ENCODE data around the gene MTX2.
"Not testable (repeated sequence)": the region's sequence is repeated elsewhere in the genome, so short reads cannot be mapped to it uniquely, and the experiment has no call there.

Gene MTX2

DNA sequence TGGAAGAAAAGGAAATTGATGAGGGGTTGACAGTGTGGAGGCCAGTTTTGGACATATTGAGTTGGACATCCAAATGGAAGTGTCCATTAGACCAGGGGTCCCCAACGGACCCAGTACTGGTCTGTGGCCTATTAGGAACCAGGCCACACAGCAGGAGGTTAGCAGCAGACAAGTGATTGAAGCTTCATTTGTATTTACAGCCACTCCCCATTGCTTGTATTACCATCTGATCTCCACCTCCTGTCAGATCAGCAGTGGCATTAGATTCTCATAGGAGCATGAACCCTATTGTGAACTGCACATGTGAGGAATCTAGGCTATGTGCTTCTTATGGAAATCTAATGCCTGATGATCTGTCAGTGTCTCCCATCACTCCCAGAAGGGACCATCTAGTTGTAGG, 99.1 kb downstream of the MTX2 start:
- DNase-seq (ENCODE audit: low spot score): no peak
- TF ChIP-seq, protein P1, sequence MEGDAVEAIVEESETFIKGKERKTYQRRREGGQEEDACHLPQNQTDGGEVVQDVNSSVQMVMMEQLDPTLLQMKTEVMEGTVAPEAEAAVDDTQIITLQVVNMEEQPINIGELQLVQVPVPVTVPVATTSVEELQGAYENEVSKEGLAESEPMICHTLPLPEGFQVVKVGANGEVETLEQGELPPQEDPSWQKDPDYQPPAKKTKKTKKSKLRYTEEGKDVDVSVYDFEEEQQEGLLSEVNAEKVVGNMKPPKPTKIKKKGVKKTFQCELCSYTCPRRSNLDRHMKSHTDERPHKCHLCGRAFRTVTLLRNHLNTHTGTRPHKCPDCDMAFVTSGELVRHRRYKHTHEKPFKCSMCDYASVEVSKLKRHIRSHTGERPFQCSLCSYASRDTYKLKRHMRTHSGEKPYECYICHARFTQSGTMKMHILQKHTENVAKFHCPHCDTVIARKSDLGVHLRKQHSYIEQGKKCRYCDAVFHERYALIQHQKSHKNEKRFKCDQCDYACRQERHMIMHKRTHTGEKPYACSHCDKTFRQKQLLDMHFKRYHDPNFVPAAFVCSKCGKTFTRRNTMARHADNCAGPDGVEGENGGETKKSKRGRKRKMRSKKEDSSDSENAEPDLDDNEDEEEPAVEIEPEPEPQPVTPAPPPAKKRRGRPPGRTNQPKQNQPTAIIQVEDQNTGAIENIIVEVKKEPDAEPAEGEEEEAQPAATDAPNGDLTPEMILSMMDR (IDR thresholded peaks at IDR 0.05; ENCODE audit: extremely low read depth, missing control alignments): no peak

DNA sequence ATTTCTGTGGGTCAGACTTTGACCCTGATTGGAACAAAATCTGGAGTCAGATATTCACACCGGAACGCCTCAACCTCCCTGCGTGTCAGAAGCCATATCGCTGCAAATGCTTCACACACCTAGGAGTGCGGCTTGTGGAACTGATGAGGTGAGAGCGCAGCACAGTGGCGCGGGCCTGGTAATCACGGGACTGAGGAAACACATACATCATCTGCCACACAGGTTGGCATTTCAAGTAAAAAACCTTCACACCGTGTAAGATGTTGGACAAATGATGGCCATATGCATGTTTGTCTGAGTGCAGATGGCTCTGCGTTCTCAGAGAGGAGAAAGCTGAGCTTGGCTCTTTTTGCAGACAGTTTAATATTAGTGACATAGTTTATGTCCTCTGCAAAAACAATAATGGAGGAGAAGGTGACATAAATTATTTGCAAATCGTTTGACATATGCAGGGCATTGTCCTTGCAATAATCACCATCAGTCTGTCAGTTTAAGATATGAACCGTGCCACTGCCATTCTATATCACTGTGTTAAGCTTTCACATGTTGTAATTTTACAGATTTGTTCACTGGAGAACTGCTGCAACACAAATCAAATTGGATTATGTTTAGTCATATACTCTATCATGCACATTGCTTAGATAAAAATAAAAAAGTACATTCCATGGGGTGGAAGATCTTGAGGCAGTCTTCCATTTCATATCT, 101.4 kb downstream of the MTX2 start:
- TF ChIP-seq, protein P1 (IDR thresholded peaks at IDR 0.05; ENCODE audit: extremely low read depth, missing control alignments): no peak
- DNase-seq (ENCODE audit: low spot score): no peak

DNA sequence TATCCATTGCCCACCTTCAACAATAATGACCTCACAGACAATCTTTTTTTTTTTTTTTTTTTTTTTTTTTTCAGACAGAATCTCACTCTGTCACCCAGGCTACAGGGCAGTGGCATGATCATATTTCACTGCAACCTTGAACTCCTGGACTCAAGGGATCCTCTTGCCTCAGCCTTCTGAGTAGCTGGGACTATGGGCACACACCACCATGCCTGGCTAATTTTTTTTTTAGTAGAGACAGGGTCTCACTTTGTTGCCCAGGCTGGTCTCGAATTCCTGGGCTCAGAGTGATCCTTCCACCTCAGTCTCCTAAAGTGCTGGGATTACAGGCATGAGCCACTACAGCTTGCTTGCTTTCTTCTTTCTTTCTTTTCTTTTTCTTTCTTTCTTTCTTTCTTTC, 103.9 kb downstream of the MTX2 start:
- not testable (repeated sequence) for DNase-seq (ENCODE audit: low spot score)

DNA sequence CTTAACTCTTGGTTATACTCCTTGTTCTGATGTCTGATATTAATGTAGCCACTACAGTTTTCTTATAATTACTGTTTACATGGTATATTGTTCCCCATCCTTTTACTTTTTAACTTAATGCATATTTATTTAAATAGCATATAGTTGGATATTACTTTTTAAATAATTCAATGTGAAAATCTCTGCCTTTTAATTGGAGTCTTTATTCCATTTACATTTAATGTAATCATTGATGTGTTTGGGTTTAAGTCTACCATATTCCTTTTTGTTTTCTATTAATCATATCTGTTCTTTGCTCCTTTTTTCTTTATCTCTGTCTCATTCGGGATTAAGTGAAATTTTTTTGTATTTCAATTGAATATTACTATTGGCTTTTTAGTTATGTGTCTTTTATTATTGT, 109.1 kb downstream of the MTX2 start:
- TF ChIP-seq, protein P1 (IDR thresholded peaks at IDR 0.05; ENCODE audit: extremely low read depth, missing control alignments): no peak

DNA sequence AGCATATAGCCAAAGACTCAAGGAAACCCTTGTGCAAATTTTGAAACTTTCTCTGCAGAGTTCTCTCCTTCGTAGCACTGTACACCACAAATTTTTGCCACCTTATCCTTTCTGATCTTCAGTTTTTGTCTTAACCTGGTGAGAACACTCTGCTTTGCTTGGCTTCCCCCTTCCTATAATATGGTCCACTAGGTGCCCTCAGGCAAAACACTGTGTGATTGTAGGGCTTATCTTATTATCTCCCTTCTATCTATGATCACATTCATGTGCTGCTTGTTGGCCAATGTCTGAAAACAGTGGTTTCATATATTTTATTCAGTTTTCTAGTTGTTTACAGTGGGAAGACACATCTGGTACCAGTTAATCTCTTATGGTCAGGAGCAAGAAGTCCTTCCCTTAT, 111.1 kb downstream of the MTX2 start:
- TF ChIP-seq, protein P1 (IDR thresholded peaks at IDR 0.05; ENCODE audit: extremely low read depth, missing control alignments): no peak
- DNase-seq (ENCODE audit: low spot score): no peak

More for the DNA sequence above, 109.1 kb downstream of the MTX2 start:
- DNase-seq (ENCODE audit: low spot score): no peak

DNA sequence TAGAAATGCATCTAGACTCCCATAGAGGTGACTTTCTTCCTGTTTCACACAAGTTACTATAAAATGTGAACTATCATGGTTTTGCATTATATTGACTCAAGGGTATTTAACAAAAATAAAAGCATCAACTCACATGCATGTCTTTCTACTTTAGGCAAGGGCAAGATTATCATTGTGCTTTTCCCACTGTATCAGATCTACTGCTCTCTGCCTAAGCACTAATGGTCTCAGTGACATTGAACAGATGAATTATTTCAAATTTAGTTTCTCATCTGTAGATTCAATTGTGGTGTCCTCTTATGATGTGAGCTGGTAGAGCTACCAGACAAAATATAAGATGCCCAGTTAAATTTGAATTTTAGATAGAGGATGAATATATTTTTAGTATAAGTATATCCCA, 113.9 kb downstream of the MTX2 start:
- DNase-seq (ENCODE audit: low spot score): no peak
- TF ChIP-seq, protein P1 (IDR thresholded peaks at IDR 0.05; ENCODE audit: extremely low read depth, missing control alignments): no peak

DNA sequence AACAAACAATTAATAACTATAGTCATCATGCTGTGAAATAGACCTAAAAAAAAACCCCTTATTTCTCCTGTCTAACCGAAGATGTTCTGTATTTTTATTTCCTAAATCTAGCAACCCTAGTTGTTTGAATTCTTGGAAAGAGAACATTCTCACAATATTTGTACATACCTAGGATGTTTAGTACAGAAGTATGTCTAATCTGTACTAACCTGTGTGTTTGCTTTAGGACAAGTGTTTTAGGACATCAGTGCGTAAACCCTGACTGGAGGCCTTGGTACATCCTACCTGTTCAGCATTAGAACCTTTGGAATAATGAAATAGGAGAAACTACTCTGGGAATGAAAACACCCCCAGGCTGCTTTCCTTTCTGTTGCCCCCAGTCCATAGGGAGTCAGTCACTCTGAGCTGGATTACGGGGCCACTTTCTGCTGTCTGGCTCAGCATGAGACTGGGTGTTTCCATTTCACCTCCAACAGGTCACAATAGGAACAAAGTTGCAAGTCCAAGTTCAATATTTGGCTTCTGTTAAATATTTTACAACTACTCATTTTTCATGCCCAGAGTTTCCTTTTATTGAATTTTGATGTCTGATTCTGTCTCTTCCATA, 114.7 kb downstream of the MTX2 start:
- TF ChIP-seq, protein P1 (IDR thresholded peaks at IDR 0.05; ENCODE audit: extremely low read depth, missing control alignments): no peak
- DNase-seq (ENCODE audit: low spot score): no peak
